ENCODE results near the gene RAPGEF5.

The RAPGEF5 gene

GRCh38 chr7:22208799-22209198 is 148.2 kb downstream of the RAPGEF5 start:
- DNase-seq = no peak

DNA sequence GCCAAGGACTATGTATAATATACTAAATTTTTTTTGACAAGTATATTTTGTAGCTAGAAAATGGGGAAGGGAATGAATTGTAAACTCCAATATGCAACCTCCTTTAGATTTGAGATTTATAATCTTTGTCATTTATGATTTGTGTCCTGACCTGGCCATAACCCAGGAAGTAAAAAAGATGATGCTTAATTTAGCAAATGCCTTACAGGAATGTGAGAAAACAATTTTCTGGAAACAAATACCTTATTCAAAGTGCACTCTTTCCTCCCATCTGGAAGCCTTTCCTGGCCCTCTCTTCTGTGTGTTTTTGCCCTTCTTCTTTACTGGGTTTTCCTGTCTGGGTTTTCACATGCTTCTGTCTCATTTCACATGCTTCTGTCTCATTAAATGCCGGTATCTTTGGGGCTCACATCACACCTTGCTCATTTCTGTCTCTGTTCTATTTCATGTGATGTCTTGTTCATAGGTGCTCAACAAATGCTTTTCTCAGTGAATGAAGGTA is 149.2 kb downstream of the RAPGEF5 start:
- no peak for DNase-seq

- DNase-seq = no peak
Observed at GRCh38 chr7:22205631-22206030, 151.3 kb downstream of the RAPGEF5 start.

GRCh38 chr7:22204312-22204711 is 152.6 kb downstream of the RAPGEF5 start:
- no peak for DNase-seq

DNA sequence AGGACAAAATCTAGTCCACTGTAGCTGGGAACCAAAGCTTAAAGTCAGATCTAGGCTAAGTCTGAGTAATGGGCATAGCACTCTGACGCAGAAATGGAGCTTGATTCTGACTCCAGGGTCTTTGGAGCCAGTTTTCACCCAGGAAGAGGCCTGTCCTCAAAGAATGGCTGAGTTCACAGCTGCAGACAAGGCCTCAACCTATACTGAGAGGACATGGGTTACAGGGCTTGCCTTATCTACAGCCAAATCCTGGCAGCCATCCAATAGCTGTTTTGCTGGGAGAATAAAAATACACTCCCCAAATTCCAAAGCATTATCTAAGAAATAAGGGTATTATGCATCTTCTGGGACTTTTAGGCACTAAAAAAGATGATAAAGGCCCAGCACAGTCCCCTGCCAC is 154.8 kb downstream of the RAPGEF5 start:
- no peak for DNase-seq

GRCh38 chr7:22201186-22201880 is 155.6 kb downstream of the RAPGEF5 start:
- DNase-seq = no peak

DNA sequence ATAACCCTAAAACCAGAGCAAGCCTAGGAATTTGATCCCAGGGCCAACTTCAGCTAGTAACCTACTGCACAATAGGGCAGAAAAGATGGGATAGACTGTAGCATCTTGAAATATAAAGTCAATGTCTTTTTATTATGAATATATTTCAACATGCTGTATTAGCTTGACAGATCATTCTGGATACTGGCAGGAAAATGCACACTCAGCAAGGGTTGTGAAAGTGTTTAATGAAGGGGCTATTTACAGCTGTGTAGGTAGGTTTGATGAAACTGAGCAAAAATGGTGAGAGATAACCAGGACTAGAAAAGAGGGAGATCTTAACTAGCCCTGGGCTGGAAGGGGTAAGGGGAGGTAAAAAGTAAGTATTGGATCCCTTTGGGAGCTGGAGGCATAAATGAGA is 156.2 kb downstream of the RAPGEF5 start:
- no peak for DNase-seq

- no peak for DNase-seq
Observed at GRCh38 chr7:22200238-22200637, 156.7 kb downstream of the RAPGEF5 start.

- no peak for DNase-seq
Observed at GRCh38 chr7:22197376-22197775, 159.6 kb downstream of the RAPGEF5 start.

DNA sequence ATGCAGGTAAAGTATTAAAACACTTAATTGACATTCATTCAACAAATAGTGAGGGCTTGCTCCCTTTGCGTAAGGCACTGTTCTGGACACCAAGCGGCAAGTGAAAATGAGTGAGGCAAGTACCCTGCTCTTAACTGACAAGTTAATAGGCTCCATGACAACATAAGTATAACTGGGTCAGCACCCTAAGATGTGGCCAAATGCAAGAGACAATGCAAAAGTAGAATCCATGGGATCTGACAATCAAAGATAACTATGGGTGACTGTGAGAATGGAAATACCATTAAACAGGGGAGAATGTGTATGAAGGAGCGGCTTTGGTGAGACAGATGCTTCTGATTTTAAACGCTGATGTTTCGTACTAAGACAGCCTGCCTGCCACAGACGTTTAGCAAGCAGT is 160.5 kb downstream of the RAPGEF5 start:
- DNase-seq = no peak

DNA sequence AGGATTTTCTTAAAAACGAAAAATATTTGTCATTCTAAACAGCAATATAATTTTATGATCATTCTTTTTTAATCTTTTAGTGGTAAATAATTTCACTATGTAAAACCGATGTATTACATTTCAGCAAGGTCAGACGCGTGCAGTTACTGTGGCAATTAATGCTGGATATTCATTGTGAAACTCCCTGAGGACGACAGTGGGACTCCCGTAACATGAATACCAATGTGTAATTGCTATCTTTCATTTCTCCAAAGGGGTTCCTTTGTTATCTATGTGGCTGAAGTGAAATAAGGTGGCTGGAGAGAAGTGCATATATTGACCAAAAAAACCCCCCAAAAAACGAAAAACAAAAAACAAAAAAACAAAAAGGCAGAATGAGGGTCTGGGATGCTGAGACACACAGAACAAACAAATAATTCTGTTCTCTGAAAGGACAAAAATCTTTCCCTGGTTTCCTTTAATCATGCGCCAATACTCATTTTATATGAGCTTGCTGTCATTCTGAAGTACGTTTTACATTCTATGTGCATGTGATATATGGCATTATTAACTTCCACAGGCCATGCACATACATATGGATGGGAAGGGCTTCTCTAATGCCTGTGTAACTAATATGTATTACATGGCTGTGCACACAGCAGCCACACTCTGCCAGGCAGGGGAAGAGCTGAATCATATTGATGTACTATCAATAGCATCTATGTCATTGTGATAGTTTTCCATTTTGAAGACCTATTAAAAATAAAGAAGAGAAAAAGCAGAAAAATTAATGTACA is 161.4 kb downstream of the RAPGEF5 start:
- DNase-seq = no peak

DNA sequence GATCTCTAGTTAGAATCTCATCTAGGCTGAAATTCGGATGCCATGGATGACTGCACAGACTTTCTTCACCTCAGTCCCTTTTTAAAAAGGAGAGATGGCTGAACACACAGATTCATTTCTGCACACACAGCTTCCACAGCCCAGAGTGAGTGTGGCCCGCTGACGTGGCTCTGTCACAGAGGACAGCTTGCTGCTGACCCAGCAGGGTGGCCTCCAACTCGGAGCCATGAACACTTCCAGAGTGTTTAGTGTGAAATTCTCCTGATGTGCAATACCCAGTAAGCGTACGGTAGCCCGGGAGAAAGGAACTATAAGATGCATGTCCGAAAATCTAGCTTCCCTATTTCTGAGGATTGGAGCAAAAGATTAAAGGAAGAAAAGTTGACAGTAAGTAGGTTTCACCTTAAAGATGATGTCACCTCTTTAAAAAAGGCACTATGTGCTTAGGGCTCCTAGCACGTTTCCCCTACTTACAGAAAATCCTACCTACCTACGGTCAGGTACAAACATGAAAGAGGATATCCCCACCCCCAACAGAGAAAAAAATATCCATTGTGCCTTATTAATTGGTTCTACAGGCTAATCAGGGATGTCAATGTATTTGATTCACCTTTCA is 162.2 kb downstream of the RAPGEF5 start:
- no peak for DNase-seq

DNA sequence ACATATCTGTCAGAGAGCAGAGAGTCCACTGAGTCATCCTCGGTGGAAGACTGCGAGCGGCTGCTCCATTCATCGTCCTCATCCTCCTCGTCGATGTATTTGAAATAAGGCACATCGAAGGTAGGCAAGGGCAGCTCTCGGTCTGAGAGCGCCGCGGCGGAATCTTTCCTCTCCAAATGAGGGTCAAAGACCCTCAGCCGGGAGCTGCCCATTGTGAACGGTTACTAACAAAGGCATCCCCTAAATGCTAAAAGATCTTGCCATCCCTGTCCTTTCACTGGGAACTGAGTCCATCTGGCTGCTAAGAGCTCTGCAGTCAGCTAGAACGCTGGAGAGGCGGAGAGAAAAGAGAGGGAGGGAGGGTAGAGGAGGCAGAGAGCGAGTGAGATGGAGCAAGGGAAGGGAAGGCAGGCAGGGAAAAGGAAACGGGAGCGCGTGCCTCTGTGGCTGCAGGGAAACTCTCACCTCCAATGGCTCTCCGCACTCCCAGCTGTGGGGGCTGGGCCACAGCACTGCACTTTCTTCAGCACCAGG is 163.4 kb downstream of the RAPGEF5 start:
- no peak for DNase-seq

- no peak for DNase-seq
Observed at GRCh38 chr7:22192801-22193200, 164.2 kb downstream of the RAPGEF5 start.

GRCh38 chr7:22190736-22191135 is 166.2 kb downstream of the RAPGEF5 start:
- DNase-seq = no peak

DNA sequence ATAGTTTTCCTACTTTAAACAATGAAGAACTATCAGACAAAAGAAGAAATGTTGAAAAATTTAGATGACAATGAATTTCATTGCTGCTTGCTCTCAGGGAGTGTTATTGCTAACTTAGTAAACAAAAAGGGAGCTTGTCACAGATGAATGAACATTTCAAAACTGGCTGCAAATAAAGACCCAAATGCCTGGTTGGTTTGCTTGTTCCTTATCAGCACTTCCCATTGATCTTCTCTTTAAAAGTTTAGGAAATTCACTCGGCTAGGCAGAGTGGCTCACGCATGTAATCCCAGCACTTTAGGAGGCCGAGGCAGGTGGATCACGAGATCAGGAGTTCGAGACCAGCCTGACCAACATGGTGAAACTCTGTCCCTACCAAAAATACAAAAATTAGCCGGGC is 167.2 kb downstream of the RAPGEF5 start:
- DNase-seq = no peak

DNA sequence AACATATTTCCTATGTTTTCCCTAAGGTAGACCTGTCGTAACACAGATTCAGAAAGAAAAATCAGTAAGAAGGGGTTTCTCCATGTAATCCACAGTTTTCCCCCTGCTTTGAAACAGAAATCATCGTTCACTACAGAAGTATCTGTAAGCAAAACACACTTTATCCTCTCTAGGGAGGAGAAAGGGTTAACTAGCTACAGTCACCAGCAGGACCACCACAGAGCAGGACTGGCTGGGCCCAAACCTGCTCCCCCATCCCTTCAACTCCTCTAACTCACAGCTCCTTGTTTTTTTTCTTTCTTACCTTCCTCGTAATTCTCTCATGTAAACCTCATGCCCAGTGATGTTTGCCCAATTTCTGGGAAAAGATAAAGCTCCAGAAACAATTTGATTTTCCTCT is 167.7 kb downstream of the RAPGEF5 start:
- DNase-seq = no peak

- DNase-seq = no peak
Observed at GRCh38 chr7:22187691-22188348, 169.1 kb downstream of the RAPGEF5 start.

DNA sequence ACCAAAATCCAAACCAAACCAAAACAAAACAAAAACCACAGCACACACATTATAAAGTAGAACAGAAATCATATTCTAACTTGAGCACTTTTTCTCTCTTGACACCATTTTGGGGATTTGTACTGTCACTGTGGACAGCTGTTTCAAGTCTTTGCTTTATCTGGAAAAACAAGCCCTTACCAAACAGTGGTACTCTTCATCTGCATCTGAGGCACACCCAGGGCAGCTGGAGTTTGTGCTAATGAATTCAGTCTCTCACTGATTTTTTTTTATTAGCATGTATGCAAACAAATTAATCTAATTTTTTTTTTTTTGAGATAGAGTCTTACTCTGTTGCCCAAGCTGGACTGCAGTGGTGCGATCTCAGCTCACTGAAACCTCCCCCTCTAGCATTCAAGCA is 171.4 kb downstream of the RAPGEF5 start:
- DNase-seq = no peak

DNA sequence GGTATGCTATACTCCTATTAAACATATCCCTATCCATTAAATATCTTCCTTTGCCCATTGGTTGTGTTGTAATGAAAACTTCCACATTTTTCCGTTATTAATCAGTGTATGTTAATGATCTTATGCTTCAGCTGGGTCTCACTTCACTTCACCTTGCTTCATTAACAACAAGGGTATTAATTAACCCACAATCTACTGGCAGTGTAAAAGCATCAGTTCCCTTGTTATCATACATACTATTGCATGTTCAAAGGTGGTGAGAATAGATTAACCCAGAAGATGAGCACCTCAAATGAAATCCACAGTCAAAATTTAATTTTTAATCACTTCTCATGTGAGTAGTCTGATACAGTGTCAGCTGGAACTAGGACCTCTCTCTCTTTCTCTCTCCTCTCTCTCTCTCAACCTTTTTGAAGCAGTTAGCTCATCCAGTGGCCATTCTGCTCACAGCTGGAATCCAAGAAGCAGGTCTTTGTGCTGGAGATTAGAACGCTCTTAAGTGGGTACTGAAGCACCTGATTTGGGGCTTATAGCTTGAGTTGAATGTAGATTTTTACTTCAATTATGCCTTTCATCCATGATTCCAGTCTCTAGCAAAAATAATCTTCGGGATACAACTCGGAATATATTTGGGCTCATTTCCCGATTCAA is 172.3 kb downstream of the RAPGEF5 start:
- no peak for DNase-seq

DNA sequence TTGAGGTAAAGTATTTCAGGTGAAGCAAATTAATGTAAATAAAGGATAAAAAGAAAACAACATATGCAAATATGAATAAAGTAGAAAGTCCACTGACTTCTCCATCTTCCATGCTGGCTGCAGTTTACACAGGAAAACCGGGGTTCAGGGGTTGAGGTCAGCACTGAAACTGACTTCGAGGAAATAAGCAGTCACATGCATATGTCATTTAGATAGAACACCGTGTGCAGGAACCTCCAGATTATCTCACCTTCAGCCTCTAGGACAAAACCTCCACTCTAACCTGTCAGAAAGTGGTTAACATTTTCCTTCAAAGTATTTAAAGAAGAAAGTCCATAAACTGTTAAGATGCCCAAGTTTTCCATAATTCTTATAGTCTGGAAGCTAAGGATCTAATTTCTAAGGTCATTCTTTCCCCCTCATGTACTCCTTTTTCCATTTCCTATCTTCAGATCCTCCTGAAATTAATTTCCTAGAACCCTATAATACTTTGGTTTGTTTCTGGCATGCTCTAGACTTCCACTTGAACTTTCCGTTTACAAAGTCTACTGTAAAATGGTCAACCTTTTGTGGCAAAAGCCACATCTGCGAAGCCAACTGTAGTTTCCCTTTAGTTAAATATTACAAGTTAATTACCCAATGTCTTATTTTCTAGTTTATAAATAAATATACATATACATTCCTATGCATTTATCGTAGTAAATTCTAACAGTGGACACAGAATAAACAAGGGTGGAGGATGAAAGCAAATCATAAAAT is 173.3 kb downstream of the RAPGEF5 start:
- DNase-seq = no peak

- DNase-seq = no peak
Observed at GRCh38 chr7:22182149-22182548, 174.8 kb downstream of the RAPGEF5 start.

All from inflammatory macrophage treated with lipopolysaccharide for 4 hours (primary cell).